Ectodermal cell (in vitro differentiated cells): ENCODE data around the gene ENDOU.

Experiments
- H3K27ac ChIP-seq: 2 replicates; pipeline ENCODE4 v1.7.0; 2013; ENCODE audit warnings: mild to moderate bottlenecking, low read depth, low read length; ENCODE audit not compliant: insufficient read depth, poor library complexity, severe bottlenecking
- H3K27me3 ChIP-seq: 2 replicates; pipeline ENCODE4 v1.7.0; 2013; ENCODE audit warnings: mild to moderate bottlenecking, low read length; ENCODE audit not compliant: insufficient read depth, control insufficient read depth, poor library complexity, severe bottlenecking
- H3K36me3 ChIP-seq: one replicate; pipeline ENCODE4 v1.7.0; 2013; ENCODE audit warnings: low read length; ENCODE audit not compliant: control insufficient read depth, insufficient read depth
- H3K4me1 ChIP-seq: one replicate; pipeline ENCODE4 v1.7.0; 2013; ENCODE audit warnings: low read length; ENCODE audit not compliant: control insufficient read depth, insufficient read depth
- H3K4me3 ChIP-seq: 2 replicates; pipeline ENCODE4 v1.7.0; 2013; ENCODE audit warnings: low read depth, low read length, control low read depth; ENCODE audit not compliant: insufficient read depth
- H3K9me3 ChIP-seq: 2 replicates; pipeline ENCODE4 v1.7.0; 2013; ENCODE audit warnings: mild to moderate bottlenecking, low read length, moderate library complexity; ENCODE audit not compliant: control insufficient read depth
- WGBS, 2 experiments: methylation state at CpG; one replicate each; pipeline ENCODE4 v1.1.7; 2013; ENCODE audit warnings: missing lambda C conversion rate in 2 of 2; 5-methylcytosine and 5-hydroxymethylcytosine counted together

ENDOU gene

GRCh38 chr12:47757840-47758583, 32.7 kb upstream of the ENDOU start:
- H3K4me3 ChIP-seq = peak overlapping the region; percentile 51
- H3K4me1 ChIP-seq = peaks cover 17% of the 10 kb centered on the region
- H3K9me3 ChIP-seq = no peaks in the 10 kb centered on the region
- H3K36me3 ChIP-seq = no peaks in the 10 kb centered on the region
- H3K27ac ChIP-seq = no peak overlapping the region
- 55 to 57% methylated on average over 20 of the region's 20 CpGs for WGBS, 2 experiments
- H3K27me3 ChIP-seq = peaks cover 11% of the 10 kb centered on the region

GRCh38 chr12:47757364-47757839, 32.1 kb upstream of the ENDOU start:
- H3K27me3 ChIP-seq = peaks cover 11% of the 10 kb centered on the region
- H3K4me1 ChIP-seq = peaks cover 17% of the 10 kb centered on the region
- no peak overlapping the region for H3K4me3 ChIP-seq
- WGBS, 2 experiments = 80 to 87% methylated on average over 7 of the region's 7 CpGs
- H3K36me3 ChIP-seq = no peaks in the 10 kb centered on the region
- H3K9me3 ChIP-seq = no peaks in the 10 kb centered on the region
- H3K27ac ChIP-seq = no peak overlapping the region

GRCh38 chr12:47755655-47756562, 30.6 kb upstream of the ENDOU start:
- Histone ChIP-seq H3K9me3 (no peaks in the 10 kb centered on the region), H3K36me3 (no peaks in the 10 kb centered on the region)
- 88 to 92% methylated on average over 12 of the region's 12 CpGs for whole genome bisulfite sequencing, 2 experiments

GRCh38 chr12:47754881-47755280, 29.6 kb upstream of the ENDOU start:
- Histone ChIP-seq H3K4me1 (peaks cover 17% of the 10 kb centered on the region), H3K4me3 (no peak overlapping the region), H3K36me3 (no peaks in the 10 kb centered on the region), H3K27me3 (peaks cover 11% of the 10 kb centered on the region), H3K27ac (no peak overlapping the region), H3K9me3 (no peaks in the 10 kb centered on the region)
- 92 to 93% methylated on average over 3 of the region's 3 CpGs for WGBS, 2 experiments

More at GRCh38 chr12:47755655-47756562, 30.6 kb upstream of the ENDOU start:
- peaks cover 17% of the 10 kb centered on the region for H3K4me1 ChIP-seq
- H3K27ac ChIP-seq = no peak overlapping the region
- H3K4me3 ChIP-seq = no peak overlapping the region
- H3K27me3 ChIP-seq = peaks cover 11% of the 10 kb centered on the region

GRCh38 chr12:47754126-47754525, 28.8 kb upstream of the ENDOU start:
- 92 to 95% methylated on average over 4 of the region's 4 CpGs for WGBS, 2 experiments
- peaks cover 17% of the 10 kb centered on the region for H3K4me1 ChIP-seq
- H3K27ac ChIP-seq = no peak overlapping the region
- no peak overlapping the region for H3K4me3 ChIP-seq
- peaks cover 6% of the 10 kb centered on the region for H3K27me3 ChIP-seq
- H3K9me3 ChIP-seq = no peaks in the 10 kb centered on the region
- H3K36me3 ChIP-seq = no peaks in the 10 kb centered on the region

- Histone ChIP-seq H3K4me1 (peaks cover 11% of the 10 kb centered on the region), H3K36me3 (no peaks in the 10 kb centered on the region), H3K9me3 (no peaks in the 10 kb centered on the region), H3K27ac (no peak overlapping the region), H3K4me3 (no peak overlapping the region), H3K27me3 (no peaks in the 10 kb centered on the region)
- WGBS, 2 experiments = 79% methylated on average over 11 of the region's 11 CpGs
These were observed 28.0 kb upstream of the ENDOU start for GRCh38 chr12:47753021-47754001.

- no peak overlapping the region for H3K4me3 ChIP-seq
- H3K4me1 ChIP-seq = peaks cover 4% of the 10 kb centered on the region
- H3K36me3 ChIP-seq = no peaks in the 10 kb centered on the region
- 92 to 93% methylated on average over 7 of the region's 7 CpGs for WGBS, 2 experiments
- no peaks in the 10 kb centered on the region for H3K27me3 ChIP-seq
- no peak overlapping the region for H3K27ac ChIP-seq
- H3K9me3 ChIP-seq = no peaks in the 10 kb centered on the region
These were observed 27.3 kb upstream of the ENDOU start for GRCh38 chr12:47752552-47752951.

- Histone ChIP-seq H3K4me1 (no peaks in the 10 kb centered on the region), H3K9me3 (no peaks in the 10 kb centered on the region), H3K4me3 (no peak overlapping the region), H3K36me3 (no peaks in the 10 kb centered on the region), H3K27me3 (no peaks in the 10 kb centered on the region), H3K27ac (no peak overlapping the region)
- WGBS, 2 experiments = 91 to 94% methylated on average over 4 of the region's 4 CpGs
These were observed 26.8 kb upstream of the ENDOU start for GRCh38 chr12:47752121-47752520.

GRCh38 chr12:47751561-47751960, 26.3 kb upstream of the ENDOU start:
- H3K4me1 ChIP-seq = no peaks in the 10 kb centered on the region
- H3K9me3 ChIP-seq = no peaks in the 10 kb centered on the region
- no peak overlapping the region for H3K4me3 ChIP-seq
- H3K27me3 ChIP-seq = no peaks in the 10 kb centered on the region
- H3K27ac ChIP-seq = no peak overlapping the region
- 90 to 92% methylated on average over 9 of the region's 9 CpGs for WGBS, 2 experiments
- no peaks in the 10 kb centered on the region for H3K36me3 ChIP-seq
